Ammon's horn (tissue), 1 donor: Measurements from ENCODE around the gene GRIA2.

Experiments used
- DNase-seq: peaks from one replicate; pipeline ENCODE4 v3.0.0-alpha.2; 2016; ENCODE audit warnings: low spot score

The GRIA2 gene

GRCh38 chr4:157265281-157265680 is 44.8 kb downstream of the GRIA2 start:
- DNase-seq: no peak

GRCh38 chr4:157270108-157270507 is 49.6 kb downstream of the GRIA2 start:
- DNase-seq: no peak

GRCh38 chr4:157270552-157270951 is 50.0 kb downstream of the GRIA2 start:
- DNase-seq: no peak

DNA sequence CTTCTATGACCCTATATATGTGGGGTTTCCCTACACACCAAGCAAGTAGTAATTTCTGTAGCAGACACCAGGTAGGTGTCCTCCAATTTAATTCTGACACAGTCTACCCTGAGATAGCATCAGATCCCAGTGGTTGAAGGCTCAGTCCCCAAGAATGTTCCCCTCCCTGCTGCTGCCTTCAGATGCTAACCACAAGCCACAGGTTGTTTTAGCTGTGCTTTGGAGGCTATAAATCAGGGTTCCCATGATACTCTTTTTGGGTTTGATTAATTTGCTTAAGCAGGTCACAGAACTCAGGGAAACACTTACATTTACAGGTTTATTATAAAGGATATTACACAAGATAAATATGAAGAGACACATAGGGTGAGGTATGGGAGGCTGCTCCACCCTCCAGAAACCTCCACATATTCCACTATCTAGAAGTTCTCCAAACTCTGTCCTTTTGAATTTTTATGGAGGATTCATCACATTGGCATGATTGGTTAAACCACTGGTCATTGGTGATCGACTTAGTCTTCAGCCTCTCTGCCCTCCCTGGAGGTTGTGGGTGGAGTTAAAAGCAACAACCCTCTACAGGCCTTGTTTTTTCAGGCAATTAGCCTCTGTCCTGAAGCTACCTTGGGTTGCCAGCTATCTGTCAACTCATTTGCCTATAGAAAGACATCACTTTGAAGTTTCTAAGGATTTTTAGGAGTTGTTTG is 50.8 kb downstream of the GRIA2 start:
- no peak for DNase-seq

DNA sequence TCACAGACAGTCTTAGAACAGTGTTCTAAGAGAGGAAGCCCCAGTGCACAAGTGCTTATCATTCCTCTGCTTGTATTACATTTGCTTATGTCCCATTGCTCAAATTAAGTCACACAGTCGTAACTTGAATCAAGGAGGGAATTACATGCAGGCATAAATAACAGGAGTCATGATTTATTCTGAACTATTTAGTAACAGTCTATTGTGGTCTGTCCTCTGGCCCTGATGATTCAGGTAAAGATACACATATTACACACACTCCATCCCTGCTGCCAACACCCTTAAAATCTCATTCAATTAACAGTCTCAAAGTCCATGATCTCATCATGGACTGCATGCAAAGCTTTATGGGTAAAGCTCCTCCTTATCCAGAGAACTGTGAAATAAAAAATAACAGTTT is 60.1 kb downstream of the GRIA2 start:
- DNase-seq: no peak

DNA sequence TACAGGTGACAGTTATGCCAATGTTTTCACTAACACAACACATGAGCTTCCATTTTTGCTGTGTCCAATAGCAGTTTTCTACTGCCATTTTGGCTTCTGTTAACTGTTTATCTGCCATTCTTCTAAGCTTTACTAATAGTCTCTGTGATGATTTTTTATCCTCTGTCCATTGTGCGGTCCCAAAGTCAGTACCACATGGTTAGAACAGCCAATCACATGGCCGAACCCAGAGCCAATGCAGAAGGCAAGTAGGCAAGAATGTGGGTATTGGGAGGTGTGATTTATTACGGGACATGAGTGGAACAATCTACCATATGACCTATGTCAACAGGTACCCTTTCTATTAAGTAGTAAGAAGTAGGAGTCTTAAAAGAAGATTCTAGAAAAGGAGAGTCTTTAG is 61.5 kb downstream of the GRIA2 start:
- no peak for DNase-seq

DNA sequence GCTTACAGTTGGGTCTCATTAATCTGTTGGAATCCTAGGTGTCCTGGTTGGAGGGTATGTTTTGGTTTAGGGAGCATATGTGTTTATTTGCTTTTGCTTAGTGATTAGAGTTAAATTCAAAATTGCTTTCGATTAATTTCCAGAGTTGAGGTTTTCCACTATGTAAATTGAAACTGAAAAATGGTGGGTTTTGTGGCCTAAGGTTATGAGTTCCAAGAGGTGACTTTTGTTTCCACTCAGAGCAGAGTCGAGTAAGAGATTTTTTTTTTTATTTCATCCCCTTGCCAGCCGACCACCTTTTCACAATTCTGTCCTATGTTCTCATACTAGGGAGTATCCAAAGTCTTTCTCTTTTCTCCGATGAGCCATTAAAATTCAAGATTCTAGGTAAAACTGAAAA is 66.9 kb downstream of the GRIA2 start:
- DNase-seq: no peak

DNA sequence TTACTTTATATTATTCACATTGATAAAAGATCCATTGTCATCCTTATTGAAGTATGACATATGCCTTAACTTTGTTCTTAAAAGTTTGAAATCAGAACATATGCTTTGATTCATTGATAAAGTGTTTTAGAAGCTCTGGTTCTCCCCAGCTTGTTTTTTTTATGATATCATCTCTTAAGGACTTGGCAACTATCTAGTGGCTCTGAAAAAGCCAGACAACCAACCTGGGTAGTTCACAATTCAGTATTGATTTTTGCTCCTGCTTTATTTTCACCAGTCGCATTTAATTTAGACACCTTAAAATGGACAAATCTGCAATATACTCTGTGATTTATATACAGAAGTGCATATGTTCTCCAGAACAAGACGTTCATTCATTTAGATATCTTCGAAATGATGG is 70.1 kb downstream of the GRIA2 start:
- no peak for DNase-seq

- peak; percentile 56 for DNase-seq
Observed at GRCh38 chr4:157291071-157291470, 70.5 kb downstream of the GRIA2 start.

GRCh38 chr4:157293673-157294072 is 73.1 kb downstream of the GRIA2 start:
- no peak for DNase-seq

GRCh38 chr4:157294575-157294974 is 74.0 kb downstream of the GRIA2 start:
- no peak for DNase-seq

DNA sequence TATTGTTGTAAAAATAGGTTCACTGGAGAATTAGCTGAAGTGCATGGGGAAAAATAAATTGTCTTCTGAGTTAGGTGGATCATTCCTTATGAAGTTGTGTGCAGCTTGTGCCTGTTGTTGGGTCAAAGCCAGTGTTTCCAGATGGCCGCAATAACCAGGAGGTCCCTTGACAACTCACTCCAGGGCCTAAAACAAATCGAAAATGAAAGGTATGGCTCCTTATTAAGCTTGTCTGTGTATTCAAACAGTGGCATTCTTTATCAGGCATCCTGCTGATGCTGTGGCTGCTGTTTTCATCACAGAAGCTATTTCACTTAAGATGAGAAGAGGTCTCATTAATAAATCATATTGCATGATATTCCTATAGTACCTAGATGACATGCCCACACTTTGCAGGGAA is 80.2 kb downstream of the GRIA2 start:
- DNase-seq: no peak

DNA sequence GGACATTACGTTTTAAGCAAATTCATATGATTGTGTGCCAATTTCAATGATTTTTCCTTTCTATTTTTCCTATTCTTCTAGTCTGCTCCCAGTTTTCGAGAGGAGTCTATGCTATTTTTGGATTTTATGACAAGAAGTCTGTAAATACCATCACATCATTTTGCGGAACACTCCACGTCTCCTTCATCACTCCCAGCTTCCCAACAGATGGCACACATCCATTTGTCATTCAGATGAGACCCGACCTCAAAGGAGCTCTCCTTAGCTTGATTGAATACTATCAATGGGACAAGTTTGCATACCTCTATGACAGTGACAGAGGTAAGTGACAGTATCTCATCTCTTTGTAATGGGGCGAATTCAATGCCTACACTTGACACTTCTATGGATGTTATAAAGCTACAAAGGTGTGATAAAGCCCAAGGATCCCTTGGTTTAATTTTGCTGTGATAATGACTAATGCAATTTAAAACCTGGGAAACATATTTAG is 83.0 kb downstream of the GRIA2 start:
- DNase-seq: no peak

DNA sequence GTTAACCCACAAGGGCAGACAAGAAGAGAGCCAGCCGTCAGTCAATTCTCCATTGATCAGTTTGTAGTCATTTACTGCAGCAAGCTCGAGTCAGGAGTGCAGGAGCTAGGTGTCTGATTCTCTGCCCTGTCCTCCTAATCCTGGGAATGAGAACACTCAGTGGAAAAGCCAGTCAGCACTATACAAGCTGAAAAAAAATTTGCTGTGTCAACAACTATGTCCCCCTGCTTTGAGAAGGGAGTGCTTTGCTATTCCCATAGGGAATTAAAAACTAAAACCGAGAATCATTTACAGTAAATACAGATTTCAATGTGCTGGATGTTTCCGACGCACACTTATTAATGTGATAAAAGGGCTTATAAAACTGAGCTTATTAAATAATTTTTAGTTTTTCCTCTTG is 84.2 kb downstream of the GRIA2 start:
- no peak for DNase-seq

DNA sequence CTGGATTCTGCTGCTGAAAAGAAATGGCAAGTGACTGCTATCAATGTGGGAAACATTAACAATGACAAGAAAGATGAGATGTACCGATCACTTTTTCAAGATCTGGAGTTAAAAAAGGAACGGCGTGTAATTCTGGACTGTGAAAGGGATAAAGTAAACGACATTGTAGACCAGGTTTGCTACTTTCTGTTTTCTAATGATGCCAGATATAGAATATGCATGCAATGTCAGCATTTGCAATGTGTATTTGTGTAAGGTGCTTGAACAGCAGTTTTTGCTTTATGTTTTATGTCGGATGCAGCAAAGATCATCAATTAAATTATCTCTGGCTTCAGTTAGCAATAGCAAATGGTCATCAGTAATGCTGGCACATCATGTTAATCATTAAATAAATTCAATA is 92.2 kb downstream of the GRIA2 start:
- DNase-seq: no peak

DNA sequence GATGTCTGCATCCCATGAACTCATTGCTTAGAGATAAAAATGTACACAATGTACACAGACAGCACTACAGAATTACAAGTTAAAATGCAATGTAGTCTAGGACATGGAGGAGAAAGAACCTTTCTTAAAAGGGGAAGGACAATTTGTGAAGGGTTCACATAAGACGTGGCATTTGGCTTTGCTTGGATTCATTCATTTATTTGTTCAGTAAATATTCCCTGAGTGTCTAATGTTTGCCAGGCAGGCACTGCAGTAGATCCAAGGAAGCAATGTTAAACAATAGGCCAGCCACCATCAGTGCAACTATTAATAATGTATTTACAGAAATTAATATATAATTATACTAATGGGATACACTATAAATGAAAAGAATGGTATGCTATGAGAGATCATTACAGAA is 94.4 kb downstream of the GRIA2 start:
- DNase-seq: no peak

DNA sequence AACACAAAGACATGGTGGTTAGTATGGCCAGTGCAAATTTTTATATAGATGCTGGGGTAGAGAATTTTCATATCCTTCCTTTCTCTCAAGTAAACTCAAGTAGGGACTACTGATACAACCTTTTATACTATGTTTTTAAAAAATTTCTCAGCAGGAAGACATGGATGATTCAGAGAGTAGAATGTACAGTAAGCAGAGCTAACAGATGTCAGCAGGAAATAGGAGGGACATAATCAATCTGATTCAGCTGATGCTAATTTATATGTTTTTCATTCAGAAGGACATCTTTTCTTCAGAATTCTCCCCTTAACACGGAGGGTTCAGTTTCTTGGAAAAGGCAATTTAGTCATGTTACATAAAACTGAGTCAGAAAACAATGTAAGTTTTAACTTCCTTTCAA is 95.4 kb downstream of the GRIA2 start:
- no peak for DNase-seq

GRCh38 chr4:157320092-157320491 is 99.6 kb downstream of the GRIA2 start:
- DNase-seq: no peak

DNA sequence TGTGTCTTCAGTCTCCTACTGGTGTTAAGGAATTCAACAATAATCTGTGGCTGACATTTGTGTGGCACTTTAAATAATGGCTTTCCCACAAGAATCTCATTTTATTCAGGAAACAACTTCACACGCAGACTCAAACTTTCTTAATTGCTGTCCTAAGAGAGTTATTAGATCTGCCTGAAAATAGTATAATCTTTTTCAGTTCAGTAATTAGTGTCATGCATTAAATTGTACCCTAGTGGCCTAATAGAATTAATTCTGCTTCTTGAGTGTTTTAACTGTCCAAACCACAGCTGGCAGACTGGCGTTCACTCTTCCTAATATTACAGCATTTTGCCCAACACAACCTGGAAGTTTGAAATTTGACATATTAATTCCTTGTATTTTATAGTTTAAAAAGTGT is 107.1 kb downstream of the GRIA2 start:
- DNase-seq: no peak

GRCh38 chr4:157357887-157358286 is 137.4 kb downstream of the GRIA2 start:
- no peak for DNase-seq

DNA sequence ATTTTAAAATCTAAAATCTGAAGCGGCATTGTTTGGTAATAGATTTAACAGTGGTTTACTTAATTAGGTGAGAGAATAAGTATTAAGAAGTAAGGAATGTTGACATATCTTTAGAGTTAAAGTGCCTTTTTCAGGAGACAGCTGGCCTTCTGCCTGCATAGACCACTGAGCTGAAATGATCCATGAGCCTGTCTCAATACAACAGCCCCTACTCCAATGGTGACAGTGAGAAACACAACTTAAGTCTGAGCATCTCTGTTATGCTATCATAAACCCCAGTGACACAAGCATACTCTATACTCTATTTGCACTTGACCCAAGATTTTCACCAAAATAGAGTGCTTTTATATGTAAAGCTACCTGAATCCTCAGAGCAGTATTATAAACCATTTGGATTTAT is 137.9 kb downstream of the GRIA2 start:
- no peak for DNase-seq

DNA sequence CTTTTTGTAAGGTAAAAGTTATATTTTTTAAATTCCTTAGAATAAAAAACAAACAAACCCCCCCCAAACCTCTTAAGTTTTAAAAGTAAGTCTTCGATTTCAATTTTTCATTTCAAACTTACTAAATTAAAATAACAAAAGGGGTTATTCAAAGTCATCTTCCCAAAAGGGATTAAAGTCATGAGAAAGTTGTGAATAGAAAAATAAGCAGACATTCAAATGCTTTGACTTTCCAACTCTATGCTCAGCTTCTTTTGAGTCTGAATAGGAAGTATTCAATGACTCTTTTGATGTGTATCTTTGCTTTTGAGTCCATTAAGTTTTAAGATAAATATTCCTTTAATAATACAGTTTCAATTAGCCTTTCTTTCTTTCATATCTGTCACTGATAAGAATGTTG is 138.3 kb downstream of the GRIA2 start:
- DNase-seq: no peak

GRCh38 chr4:157363360-157363759 is 142.8 kb downstream of the GRIA2 start:
- no peak for DNase-seq

DNA sequence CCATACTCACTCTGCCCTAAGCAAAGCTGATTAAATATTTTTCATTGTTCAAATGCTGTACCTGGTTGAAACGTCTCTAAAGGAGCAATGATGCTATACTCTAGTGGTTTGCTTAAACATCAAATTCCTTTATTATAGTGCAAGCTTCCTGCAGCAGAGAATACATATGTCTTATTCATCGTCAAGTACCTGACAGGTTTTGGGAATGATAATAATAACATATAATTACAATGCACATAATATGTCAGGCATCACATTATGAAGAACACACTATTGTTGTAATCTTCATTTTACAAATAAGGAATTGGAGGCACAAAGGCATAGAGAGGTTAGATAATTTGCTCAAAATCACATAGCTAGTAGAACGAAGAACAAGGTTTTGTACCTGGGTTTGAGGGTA is 151.6 kb downstream of the GRIA2 start:
- no peak for DNase-seq
